Endodermal cell (in vitro differentiated cells): Measurements from ENCODE around the gene DSCAML1. TPM values are rescaled to one million over a fixed set of nuclear protein-coding genes. Genes with fewer than 3 reads are reported as not detected.

Experiments
- DNase-seq: peaks from one replicate; pipeline ENCODE4 v3.0.0-alpha.2; 2017
- H3K27ac ChIP-seq: 2 replicates; pipeline ENCODE4 v1.5.1; 2013; ENCODE audit warnings: mild to moderate bottlenecking, low read depth, low read length, moderate library complexity
- H3K27me3 ChIP-seq: 2 replicates; pipeline ENCODE4 v1.6.1; 2013; ENCODE audit warnings: mild to moderate bottlenecking, low read length, moderate library complexity; ENCODE audit not compliant: insufficient read depth, control insufficient read depth, poor library complexity, severe bottlenecking
- H3K36me3 ChIP-seq: 2 replicates; pipeline ENCODE4 v1.7.0; 2013; ENCODE audit warnings: mild to moderate bottlenecking, low read length, moderate library complexity; ENCODE audit not compliant: control insufficient read depth, insufficient read depth
- H3K4me1 ChIP-seq: one replicate; pipeline ENCODE4 v1.7.0; 2013; ENCODE audit warnings: low read length; ENCODE audit not compliant: control insufficient read depth, insufficient read depth
- H3K4me3 ChIP-seq: 2 replicates; pipeline ENCODE4 v1.5.1; 2013; ENCODE audit warnings: mild to moderate bottlenecking, low read length, moderate library complexity
- H3K9ac ChIP-seq: 2 replicates; pipeline ENCODE4 v1.6.1; 2013; ENCODE audit warnings: mild to moderate bottlenecking, low read length, moderate library complexity; ENCODE audit not compliant: poor library complexity, severe bottlenecking; ENCODE audit errors: extremely low read depth
- H3K9me3 ChIP-seq: 2 replicates; pipeline ENCODE4 v1.6.1; 2013; ENCODE audit warnings: mild to moderate bottlenecking, low read length, moderate library complexity; ENCODE audit not compliant: control insufficient read depth
- H3K27ac Mint-ChIP-seq: 2 replicates; pipeline ENCODE4 v1.8.0; 2020; ENCODE audit warnings: mixed read lengths
- H3K27me3 Mint-ChIP-seq: 2 replicates; pipeline ENCODE4 v1.8.0; 2021; ENCODE audit warnings: mild to moderate bottlenecking, mixed read lengths; ENCODE audit not compliant: insufficient read depth
- H3K36me3 Mint-ChIP-seq: 2 replicates; pipeline ENCODE4 v1.8.0; 2020; ENCODE audit warnings: low read depth, mixed read lengths
- H3K4me1 Mint-ChIP-seq: 2 replicates; pipeline ENCODE4 v1.8.0; 2020; ENCODE audit warnings: mixed read lengths
- H3K4me3 Mint-ChIP-seq: 2 replicates; pipeline ENCODE4 v1.8.0; 2020; ENCODE audit warnings: mild to moderate bottlenecking, moderate library complexity, mixed read lengths
- H3K9me3 Mint-ChIP-seq: 2 replicates; pipeline ENCODE4 v1.8.0; 2020; ENCODE audit warnings: mild to moderate bottlenecking, mixed read lengths
- WGBS, 2 experiments: methylation state at CpG; one replicate each; pipeline versions ENCODE4 v1.1.5 to v1.1.7; 2013; ENCODE audit warnings: missing lambda C conversion rate in 2 of 2, mixed read lengths in 1 of 2; ENCODE audit not compliant: insufficient coverage in 1 of 2, insufficient read length in 1 of 2; 5-methylcytosine and 5-hydroxymethylcytosine counted together
- total RNA-seq, 2 donors: library from RNA; stranded (reverse); fragmentation: NEBNext Ultra II Directional in 1 of 2; extraction: Animal tissue kit (Norgen Biotek cat#: 25700) in 1 of 2; gene quantifications; 2 replicates in 1 of 2; 3 replicates in 1 of 2; pipeline ENCODE4 v1.2.1, GENCODE V29; 2021
- TF ChIP-seq, protein P1 (sequence below): fragments of 200-600 bp; sonication (generic); conservative IDR thresholded peaks from 2 replicates; pipeline ENCODE4 v1.5.0; 2021; ENCODE audit warnings: antibody characterized with exemption, mild to moderate bottlenecking

The DSCAML1 gene
- total RNA-seq, 2 donors from 2014 or later, result 5.6 to 10.9 TPM

DNA sequence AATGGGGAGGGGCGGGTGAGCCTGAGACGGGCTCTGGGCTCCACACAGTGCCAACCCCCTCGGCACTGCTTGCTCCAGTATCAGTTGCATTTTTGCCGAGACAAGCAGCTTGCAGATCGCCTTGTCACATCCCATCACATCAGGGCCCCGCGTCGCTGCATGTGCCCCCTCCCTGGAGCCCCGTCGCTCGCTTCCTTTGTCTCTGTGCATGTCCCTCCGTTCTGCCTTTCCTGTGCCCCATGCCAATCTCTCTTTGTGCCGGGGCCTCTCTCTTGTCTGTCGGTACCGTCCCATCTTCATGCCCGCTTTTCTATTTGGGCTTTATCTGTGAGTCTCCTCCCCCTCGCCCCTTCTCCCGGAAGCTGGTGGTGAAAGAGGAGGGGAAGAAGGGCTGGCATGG, 267.2 kb downstream of the DSCAML1 start:
- H3K4me3 ChIP-seq, result no peak overlapping the region
- Mint-ChIP-seq H3K4me1 (peaks cover 12% of the 10 kb centered on the region), H3K9me3 (no peaks in the 10 kb centered on the region), H3K27me3 (peaks cover 2% of the 10 kb centered on the region), H3K4me3 (no peak overlapping the region), H3K36me3 (no peaks in the 10 kb centered on the region), H3K27ac (no peak overlapping the region)
- no peaks in the 10 kb centered on the region for H3K4me1 ChIP-seq
- no peak overlapping the region for H3K27ac ChIP-seq
- H3K9me3 ChIP-seq, result no peaks in the 10 kb centered on the region
- TF ChIP-seq, protein P1, sequence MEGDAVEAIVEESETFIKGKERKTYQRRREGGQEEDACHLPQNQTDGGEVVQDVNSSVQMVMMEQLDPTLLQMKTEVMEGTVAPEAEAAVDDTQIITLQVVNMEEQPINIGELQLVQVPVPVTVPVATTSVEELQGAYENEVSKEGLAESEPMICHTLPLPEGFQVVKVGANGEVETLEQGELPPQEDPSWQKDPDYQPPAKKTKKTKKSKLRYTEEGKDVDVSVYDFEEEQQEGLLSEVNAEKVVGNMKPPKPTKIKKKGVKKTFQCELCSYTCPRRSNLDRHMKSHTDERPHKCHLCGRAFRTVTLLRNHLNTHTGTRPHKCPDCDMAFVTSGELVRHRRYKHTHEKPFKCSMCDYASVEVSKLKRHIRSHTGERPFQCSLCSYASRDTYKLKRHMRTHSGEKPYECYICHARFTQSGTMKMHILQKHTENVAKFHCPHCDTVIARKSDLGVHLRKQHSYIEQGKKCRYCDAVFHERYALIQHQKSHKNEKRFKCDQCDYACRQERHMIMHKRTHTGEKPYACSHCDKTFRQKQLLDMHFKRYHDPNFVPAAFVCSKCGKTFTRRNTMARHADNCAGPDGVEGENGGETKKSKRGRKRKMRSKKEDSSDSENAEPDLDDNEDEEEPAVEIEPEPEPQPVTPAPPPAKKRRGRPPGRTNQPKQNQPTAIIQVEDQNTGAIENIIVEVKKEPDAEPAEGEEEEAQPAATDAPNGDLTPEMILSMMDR, result no peak
- 88% methylated on average over 6 to 18 of the region's 18 CpGs for WGBS, 2 experiments
- H3K27me3 ChIP-seq, result no peaks in the 10 kb centered on the region
- no peak overlapping the region for H3K9ac ChIP-seq
- no peak for DNase-seq
- no peaks in the 10 kb centered on the region for H3K36me3 ChIP-seq

DNA sequence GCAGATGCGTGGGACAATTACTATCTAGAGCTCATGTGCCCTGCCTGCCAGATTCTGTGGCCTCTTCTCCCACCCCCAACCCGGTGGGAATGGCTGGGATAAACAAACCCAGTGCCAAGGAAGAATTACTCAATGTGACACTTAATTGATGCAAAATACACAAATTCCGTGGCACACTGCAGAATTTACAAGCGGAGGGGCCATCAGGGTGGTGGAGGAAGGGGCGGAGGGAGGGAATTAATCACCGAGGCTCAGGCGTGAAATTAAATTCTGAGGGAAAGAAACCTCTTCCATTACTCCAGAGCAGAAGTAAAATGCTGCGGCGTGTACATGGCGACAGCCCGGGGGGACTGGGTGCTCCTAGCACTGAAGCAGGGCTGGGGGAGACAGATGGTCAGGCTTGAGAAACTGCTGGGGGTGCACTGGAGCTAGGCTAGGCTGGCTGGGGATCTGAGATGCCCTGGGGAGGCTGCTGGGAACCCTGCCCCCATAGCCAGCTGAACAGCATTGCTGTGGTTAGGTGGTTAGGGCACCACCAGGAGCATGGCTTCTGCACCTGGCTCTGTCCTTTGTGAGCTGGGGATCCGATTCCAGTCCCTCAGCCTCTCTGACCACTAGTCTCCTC, 268.8 kb downstream of the DSCAML1 start:
- no peaks in the 10 kb centered on the region for H3K36me3 ChIP-seq
- H3K27me3 ChIP-seq, result peaks cover 9% of the 10 kb centered on the region
- Mint-ChIP-seq H3K4me3 (no peak overlapping the region), H3K36me3 (no peaks in the 10 kb centered on the region), H3K4me1 (peaks cover 12% of the 10 kb centered on the region), H3K27me3 (peaks cover 4% of the 10 kb centered on the region), H3K9me3 (no peaks in the 10 kb centered on the region), H3K27ac (no peak overlapping the region)
- H3K4me1 ChIP-seq, result no peaks in the 10 kb centered on the region
- H3K27ac ChIP-seq, result no peak overlapping the region
- DNase-seq, result no peak
- H3K4me3 ChIP-seq, result no peak overlapping the region
- TF ChIP-seq, protein P1, result no peak
- no peaks in the 10 kb centered on the region for H3K9me3 ChIP-seq
- WGBS, 2 experiments, result 83 to 93% methylated on average over 2 to 12 of the region's 12 CpGs
- H3K9ac ChIP-seq, result no peak overlapping the region

DNA sequence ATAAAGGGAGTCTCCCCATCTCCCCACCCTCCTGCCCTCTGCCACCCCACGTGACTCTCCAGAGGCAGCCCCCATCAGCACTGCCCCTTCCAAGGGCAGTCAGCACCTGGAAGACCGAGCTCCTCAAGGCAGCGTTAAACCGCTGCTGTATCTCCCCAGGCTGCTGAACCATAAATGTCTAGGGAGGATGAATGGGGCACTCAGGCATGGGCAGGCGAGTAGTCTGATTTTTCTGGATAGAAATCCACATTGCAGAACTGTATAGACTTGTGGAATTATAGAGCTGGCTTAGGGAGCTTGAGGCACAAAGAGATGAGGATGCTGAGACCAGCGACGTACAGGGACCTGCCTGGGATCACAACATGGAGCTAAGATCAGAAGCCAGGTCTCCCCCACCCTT, 269.7 kb downstream of the DSCAML1 start:
- TF ChIP-seq, protein P1, result no peak
- no peaks in the 10 kb centered on the region for H3K9me3 Mint-ChIP-seq
- 92 to 97% methylated on average over 6 to 7 of the region's 7 CpGs for WGBS, 2 experiments
- Histone ChIP-seq H3K27me3 (peaks cover 14% of the 10 kb centered on the region), H3K27ac (no peak overlapping the region), H3K9me3 (no peaks in the 10 kb centered on the region), H3K36me3 (no peaks in the 10 kb centered on the region), H3K9ac (no peak overlapping the region), H3K4me3 (no peak overlapping the region), H3K4me1 (no peaks in the 10 kb centered on the region)
- H3K27ac Mint-ChIP-seq, result no peak overlapping the region
- no peaks in the 10 kb centered on the region for H3K36me3 Mint-ChIP-seq
- H3K4me3 Mint-ChIP-seq, result no peak overlapping the region
- no peak for DNase-seq
- peaks cover 4% of the 10 kb centered on the region for H3K27me3 Mint-ChIP-seq
- peaks cover 12% of the 10 kb centered on the region for H3K4me1 Mint-ChIP-seq
